GM21528 (cell line): ENCODE results near the gene SLAMF9.

Experiments used
- ATAC-seq: cut with Tn5 transposase; IDR thresholded peaks from one replicate; pipeline ENCODE4 v1.9.1; 2021; ENCODE audit warnings: mild to moderate bottlenecking, moderate library complexity; ENCODE audit not compliant: unreplicated experiment, low FRiP score

SLAMF9 gene

DNA sequence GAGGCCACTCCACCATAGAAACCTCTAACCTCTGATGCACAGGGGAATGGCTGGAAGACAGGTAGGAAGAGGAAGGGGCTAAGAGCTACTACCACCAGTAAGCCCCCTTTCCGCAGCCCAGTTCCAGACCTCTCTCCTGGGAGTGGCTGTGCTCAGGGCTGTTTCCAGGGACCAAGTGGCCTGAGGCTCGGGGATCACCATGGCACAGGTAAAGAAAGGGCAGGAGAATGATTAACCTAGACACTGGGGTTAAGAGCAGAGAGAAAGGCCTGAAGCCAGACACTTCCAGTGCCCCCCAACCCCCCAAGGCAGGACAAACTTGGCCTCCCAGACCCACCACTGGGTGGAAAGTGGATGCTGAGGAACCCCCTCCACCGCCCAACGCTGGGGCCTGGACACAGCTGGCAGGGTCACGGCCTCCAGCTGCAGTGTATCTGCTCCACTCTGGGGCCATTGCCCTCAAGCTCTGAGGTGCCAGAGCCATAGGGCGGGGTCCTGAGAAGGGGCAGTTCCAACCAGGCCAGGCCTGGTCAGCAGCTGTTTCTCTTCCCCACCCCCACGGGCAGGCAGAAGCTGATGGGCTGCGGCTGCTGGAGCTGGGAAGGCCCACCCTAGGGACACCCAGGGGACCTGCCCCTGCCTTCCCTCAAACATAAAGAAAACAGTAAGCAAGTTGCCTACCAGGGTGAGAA is 31.4 kb downstream of the SLAMF9 start:
- no peak for ATAC-seq

DNA sequence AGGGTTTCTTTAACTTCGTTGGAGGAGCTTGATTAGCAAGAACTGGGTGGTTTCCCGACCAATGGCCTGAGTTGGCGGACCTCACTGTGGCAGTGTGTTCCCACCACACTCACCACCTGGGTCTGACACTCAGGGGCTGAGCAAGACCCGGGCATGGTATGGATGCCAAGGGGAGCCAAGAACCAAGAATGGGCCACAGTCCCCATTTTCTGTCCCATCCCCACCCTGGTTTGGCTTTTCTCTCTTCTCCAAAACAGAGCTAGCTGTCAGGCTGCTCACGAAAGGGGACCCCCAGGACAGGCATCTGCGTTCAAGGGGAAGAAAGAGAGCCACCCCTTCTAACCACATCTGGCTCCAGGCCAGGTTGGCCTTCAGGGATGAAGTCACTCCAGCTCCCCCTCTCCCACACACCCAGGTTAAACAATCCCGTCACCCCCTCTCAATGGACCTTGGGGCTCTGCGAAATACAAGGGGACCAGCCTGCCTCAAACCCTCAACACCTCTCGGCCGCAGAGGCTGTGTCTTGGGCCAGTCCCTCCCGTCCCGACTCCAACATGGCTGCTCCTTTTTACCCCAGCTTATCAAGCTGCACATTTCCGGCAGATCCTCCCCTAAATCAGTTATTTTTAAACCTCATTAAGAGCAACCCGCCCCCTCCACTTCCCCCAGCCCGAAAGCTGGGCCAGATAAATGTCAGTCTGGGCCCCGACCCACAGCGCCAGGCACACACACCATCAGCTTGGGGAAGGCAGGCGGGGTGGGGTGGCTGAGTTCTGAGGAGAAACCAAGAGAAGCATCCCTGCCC is 32.1 kb downstream of the SLAMF9 start:
- no peak for ATAC-seq

DNA sequence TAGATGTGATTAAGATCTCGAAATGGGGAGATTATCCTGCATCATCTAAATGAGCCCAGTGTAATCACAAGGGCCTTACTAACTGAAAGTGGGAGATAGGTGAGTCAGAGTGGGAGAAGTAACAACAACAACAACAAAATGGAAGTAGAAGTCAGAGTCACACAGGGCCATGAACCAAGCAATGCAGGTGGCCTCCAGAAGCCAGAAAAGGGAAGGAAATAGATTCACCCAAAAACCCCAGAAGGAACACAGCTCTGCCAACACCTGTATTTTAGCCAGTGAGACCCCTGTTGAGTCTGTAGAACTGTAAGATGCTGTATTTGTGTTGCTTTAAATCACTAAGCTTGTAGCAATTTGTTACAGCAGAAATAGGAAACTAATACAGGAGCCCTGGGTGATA is 32.8 kb downstream of the SLAMF9 start:
- peak; percentile 24 for ATAC-seq

DNA sequence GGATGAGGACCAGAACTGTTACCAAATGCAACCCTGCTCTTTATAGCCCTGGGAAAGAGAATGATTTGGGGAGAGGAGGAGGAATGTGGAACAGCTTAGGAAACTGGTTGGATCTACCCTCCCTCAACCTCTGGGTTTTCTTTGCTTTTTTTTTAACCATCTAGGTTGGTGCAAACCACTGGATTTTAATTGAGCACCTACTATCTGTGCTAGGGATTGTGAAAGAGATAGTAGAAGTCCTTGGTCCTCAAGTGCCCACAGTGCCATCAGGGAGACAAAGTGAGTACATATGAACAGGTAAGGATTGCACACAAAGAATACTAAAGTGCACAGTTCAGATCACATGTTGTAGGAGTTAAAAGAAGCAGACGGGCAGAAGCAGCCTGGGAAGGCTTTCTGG is 33.4 kb downstream of the SLAMF9 start:
- ATAC-seq = no peak

DNA sequence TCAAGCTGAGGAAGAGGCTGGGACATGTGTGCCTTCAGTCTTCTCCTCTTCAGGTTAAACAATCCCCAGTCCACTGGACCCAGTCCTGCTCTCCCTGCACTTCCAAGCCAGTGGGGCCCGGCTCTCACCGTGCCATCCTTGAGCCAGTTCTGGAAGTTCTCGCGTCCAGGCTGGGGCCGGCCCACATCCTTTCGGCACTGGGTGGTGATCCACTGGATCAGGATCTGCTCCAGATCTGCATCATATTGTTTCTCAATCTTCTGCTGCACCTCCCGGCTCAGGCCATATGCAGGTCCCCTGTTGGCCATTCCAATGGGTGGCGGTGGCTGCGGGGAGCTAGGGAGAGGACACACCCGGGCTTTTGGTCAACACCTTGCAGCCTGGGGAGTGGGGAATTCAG is 33.8 kb downstream of the SLAMF9 start:
- ATAC-seq = no peak

DNA sequence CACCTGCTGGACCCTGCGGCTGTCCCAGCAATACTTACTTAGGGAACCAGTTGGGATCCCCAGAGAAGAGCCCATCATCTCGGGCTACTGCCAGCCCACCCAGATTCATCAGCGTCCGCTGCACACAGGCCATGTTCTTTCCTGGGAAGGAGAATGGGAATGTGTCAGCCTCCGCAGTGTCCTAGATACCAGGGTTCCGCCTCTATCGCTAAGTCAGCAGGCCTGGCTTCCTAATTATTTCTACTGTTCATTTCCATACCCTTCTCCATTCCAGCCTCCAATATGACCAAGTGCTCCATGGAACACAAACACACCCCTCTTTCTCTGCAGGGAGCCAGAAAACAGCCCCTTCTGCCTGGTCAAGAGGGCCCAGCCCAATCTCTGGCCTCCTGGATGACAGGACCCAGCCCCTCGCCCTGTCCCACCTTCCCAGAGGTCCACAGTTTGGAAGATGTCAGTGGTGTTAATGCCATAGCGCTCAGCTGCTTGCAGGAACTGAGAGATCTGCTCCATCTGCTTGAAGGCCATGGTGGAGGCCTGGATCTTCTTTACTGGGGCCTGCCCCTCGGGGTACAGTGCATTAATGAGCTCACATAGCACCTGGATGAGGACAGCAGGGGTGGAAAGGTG is 34.7 kb downstream of the SLAMF9 start:
- no peak for ATAC-seq

DNA sequence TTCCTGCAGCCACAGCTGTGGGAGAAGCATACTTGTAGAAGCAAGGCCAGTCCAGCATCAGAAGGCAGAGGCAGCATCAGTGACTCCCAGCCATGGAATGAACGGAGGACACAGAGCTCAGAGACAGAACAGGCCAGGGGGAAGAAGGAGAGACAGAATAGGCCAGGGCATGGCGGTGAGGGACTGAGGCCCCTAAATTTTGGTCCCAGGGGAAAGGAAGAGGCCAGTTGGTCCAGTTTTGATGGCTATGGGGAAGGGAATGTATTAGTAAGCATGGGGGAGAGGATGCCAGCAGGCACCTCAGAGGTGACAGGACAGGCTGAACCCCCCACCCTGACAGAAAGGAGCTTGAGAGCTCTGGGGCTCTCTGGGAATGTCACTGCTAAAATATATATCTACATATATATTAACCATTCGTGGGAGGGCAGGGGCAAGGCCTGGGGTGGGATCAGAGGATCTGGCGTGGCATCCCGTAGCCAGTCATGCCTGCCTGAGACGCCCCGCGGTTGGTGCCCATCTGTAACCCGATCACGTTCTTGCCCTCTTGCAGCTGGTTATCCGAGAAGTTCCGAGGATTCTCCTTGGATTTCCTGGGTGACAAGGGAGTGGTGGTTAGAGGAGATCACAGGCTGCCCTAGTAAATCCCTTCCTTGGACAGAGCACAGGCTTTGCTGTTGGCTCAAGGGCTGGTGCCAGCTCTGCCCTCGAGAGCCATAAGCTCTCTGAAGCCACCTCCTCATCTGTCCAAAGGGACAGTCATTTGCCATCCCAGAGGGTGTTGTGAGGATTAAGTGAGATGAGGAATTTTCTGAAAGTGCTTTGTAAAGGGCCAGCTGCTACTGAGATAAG is 35.5 kb downstream of the SLAMF9 start:
- no peak for ATAC-seq

DNA sequence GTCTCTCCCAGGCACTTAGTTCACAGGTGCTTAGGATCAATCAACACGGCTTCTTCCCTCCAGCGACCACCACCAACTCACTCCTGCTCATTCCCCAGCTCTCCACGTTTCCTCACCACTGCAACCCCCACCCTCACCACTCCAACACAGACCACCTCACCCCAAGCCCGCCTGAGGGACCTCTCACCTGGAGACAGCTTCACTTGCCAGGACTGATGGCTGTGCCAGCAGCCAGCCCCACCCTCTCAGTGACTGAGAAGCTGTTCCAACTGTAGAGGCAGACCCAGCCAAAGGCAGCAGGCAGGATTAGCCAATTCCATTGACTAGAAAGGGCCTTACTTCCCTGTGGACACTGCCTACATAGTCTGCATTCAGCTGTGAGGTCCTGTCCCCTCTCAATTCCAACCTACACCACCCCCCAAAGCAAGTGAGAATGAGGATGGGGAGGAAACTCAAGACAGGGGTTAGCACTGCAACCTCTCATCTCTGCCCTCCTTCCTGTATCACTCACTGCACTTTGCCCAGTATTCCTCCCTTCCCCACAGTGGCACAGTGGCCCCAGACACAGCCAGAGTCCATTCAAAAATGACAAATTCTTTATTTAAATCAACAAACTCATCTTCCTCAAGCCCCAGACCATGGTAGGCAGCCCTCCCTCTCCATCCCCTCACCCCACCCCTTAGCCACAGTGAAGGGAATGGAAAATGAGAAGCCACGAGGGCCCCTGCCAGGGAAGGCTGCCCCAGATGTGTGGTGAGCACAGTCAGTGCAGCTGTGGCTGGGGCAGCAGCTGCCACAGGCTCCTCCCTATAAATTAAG is 36.3 kb downstream of the SLAMF9 start:
- no peak for ATAC-seq

DNA sequence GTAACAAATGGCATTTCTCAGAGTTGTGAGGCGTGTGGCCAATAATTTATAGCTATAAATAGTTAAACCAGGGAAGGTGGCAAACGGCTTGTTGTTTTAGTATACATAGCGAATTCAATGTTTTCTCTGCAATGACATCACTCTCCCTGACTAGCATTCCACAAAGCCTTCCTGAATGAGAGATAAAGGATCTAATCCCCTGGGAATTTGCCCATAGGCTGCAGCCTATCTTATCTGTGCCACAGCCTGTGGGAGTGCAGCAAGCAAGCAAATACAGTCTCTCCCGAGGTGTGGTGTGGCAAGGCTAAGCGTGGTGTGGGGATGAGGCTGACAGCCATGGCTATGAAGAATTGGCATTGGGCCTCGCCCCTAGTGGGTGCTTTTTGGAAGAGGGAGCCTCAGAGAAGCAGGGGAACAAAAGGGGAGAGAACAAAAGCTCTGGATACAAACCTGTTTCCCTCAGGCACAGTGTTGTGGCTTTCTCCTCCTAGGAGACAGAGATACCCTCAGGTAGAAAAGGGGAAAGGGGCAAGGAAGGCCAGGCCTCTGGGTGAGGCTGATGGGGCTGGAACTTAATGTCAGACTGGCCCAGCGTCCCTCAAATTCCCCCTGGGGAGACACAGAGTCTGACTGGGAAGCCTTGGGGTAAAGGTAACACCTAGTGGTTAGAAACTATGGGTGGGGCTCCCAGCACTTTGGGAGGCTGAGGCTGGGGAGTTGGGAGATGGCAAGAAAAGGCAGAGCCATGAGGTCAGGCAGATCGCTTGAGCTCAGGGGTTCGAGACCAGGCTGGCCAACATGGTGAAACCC is 37.6 kb downstream of the SLAMF9 start:
- ATAC-seq = no peak

DNA sequence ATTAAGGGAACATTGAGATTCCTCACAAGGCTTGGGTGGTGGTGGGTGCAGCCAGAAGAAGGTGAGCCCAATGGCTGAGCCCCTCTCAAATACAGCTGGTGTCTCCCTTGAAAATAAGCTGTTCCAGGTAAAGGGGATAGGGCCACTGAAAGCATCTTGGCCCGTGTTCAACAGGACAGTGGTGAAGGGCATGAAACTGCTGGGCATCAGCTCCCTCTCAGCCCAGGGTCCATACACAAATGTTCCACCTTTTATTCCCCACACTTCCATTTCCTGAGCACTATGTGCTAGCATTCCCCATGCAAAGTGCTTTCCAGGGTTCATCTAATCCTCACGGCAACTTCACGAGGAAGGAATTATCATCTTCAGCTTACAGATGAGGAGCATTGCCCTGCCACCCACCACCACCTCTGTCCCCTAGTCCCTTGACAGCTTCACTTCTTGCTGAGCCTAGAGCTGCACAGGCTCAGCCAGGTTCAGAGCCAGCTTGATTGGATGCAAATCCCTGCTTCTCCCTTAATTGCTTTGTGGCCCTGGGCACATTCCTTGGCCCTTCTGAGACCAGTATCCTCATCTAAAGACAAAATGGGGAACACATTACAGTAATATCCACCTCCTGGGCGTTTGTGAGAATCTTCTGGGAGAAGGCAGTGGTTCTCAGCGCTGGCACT is 38.3 kb downstream of the SLAMF9 start:
- ATAC-seq = no peak

DNA sequence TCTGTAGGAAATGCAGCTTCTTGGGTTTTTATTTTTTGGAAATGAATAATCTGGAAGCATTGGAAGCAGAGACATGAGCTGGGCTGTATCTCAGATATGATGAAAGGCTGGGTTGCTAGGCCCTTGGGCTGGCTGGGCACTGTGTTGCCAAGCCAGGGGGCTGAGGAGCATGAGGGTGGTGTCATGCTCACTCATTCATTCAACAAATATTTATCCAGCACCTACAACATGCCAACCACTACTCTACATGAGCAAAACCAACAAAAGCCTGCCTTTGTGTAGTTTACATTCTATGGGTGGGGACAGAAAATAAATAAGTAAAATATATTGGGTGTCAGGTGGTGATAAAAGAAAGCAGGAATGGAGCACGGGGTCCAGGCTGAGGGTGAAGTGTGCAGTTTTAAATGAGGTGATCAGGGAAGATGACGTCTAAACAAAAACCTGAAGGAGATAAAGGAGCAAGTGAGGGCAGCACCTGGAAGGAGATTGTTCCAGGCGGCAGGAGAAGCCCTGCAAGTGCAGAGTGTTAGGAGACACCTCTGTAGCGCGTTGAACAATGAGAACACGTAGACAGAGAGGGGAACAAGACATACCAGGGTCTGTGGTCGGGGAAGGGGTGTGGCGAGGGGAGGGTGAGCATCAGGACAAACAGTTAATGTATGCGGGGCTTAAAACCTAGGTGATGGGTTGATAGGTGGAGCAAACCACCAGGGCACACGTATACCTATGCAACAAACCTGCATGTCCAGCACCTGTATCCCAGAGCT is 39.6 kb downstream of the SLAMF9 start:
- ATAC-seq = no peak

DNA sequence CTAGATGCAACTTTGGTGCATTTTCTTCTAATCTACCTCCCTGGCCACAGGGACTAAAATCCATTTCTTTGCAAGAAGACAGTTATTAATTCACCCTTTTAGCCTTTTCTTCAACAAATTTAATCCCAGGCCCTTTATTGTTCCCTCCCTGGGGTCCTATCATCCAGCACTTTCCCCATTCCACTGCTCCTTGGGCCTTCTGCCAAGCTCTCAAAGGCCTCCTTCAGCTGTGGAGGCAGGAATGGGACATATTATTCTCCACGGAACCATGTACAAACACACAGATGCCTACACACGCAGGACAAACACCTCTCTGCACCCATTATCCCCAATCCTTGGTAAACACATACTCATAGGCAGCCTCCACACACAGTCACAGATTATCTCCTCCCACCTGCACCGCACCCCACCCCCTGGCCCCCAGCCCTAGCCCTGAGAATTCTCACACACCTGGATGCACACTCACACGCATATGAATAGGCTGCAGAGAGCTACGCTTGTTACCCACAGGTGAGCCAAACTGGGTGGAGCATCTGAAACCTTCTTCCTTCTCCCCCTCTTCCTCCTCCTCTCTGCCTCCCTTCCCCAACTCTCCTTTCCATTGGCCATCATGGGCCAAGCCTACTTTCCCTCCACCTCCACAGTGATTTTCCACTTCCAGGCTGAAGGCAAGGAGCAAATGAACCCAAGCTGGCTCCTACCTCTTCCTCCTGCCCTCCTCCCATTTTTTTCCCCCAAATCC is 40.4 kb downstream of the SLAMF9 start:
- ATAC-seq = no peak

DNA sequence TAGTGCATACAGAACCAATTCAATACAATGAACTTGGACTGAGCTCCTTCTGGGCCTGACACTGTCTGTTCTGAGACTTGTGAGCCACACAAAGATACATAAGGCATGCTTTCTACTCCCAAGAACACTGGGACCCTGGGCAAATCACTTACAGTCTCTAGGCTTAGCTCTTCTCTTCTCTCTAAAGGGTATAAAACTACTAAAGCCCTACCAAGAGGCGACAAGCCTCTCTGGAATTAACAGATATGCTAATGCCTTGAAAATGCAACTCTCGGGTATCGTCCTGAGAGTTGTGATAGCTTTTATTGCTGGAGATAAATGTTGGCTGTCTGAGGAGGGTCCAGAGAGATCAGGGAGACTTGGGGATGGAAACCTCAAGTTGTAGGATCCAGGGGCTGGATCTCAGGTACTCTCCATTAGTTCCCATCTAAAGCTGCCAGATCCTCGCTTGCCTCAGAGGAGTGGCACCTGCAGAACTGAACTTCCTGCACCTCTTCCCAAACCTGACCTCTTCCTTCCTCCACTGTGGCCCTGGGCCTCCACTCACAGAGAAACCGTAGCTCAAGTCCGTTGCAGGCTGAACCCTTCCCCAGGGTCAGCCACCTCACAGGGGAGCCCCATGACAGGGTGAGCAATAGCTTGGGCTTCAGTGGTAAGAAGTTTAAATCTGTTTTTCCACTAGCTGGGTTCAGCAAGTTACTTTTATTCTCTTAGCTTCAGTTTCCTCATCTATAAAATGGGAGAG is 42.5 kb downstream of the SLAMF9 start:
- no peak for ATAC-seq

DNA sequence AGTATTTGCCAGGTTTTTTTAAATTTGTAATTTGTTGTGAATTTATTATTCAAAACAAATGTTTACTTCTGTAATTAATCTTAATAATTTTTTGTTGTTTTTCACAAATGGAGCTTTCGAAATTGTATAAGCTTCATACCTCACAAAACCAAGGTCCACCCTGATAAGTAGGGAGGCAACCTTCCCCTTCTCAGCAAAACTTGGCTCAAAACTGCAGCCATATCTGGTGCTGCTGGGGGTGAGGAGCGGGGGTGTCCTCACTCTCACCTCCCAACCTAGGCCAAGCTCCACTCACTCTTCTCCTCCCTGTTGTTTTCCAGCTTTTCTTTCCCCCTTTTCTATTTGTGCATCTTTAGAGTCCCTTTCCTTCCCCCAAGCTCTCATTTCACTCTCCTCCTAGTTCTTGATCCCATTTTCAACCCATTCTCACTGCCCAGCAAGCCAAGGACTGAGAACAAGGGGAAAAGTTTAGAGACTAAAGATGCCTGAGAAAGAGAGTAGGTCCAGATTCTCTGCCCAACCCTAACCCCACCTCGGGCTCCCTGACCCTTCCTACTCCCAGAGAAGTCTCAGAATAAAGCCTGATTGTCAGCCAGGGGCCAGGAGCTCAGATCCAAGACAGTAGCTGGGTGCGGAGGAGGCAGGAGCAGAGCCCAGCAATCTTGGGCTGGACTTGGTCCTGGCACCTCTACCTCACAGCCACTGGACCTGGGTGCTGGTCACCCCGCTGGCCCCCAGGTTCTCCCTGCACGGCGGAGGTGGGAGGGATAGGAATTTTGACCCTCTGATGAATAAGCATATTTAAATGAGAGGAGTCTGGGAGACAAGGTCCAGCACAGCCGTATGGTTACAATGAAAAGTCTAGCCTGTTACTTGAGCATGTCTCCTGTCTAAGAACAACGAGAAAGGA is 45.8 kb downstream of the SLAMF9 start:
- no peak for ATAC-seq

DNA sequence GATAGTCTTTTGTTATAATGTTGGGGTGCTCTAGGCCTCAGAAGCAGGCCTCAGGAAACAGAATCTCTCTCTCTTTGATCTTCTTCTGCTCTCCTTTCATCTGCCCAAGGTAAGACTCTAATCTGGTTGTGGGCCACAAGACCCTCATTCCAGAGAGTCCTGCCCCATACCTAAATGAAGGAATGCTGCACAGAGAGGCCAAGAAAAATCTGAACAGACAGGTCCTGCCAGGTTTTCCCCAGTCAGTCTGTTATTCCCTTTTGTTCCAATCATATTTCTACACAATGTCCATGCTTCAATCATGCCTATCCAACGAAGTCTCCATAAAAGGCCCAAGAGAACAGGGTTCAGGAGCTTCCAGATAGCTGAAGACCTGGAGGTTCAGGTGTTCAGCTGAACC is 47.1 kb downstream of the SLAMF9 start:
- no peak for ATAC-seq
